Endothelial cell of umbilical vein (primary cell): ENCODE data around the gene PRKD2. TPM values are rescaled to one million over a fixed set of nuclear protein-coding genes. Genes with fewer than 3 reads are reported as not detected.

ENCODE experiments used
- BruUV-seq: library from RNA; stranded (reverse); fragments of 400-500 nt; replicated peaks from 2 replicates; lab custom pipeline; 2021; lab: Mats Ljungman, UMichigan
- CTCF ChIA-PET: fragments of 300-600, 350-600 bp; sonication (Branson Sonifier 250); formaldehyde crosslinking; loops from one replicate; lab custom pipeline; 2021; ENCODE audit warnings: antibody characterized with exemption, inconsistent platforms; lab: Charles Lee
- POLR2A ChIA-PET: fragments of 300-600, 350-600 bp; sonication (Branson Sonifier 250); formaldehyde crosslinking; loops from one replicate; lab custom pipeline; 2021; ENCODE audit warnings: antibody characterized with exemption, inconsistent platforms; lab: Charles Lee
- DNase-seq: peaks from one replicate; pipeline ENCODE4 v3.0.0-alpha.2; 2011; ENCODE audit warnings: low read depth, low spot score
- FAIRE-seq: peaks from 2 replicates; lab custom pipeline; 2011; peaks lifted over from hg19 to GRCh38; lab: Jason Lieb, UNC
- H2AFZ ChIP-seq: 2 replicates; pipeline ENCODE4 v1.6.0; 2012; ENCODE audit warnings: low read depth, low read length, control low read depth, inconsistent platforms
- H3K27ac ChIP-seq: 2 replicates; pipeline ENCODE4 v1.5.1; 2011; ENCODE audit warnings: low read depth, mild to moderate bottlenecking, control low read depth, low read length, moderate library complexity; ENCODE audit not compliant: insufficient read depth
- H3K27me3 ChIP-seq, 2 experiments: 2 replicates each; pipeline versions ENCODE4 v1.6.0 to v1.6.1; 2011; ENCODE audit warnings: low read length in 2 of 2, mixed read lengths in 1 of 2; ENCODE audit not compliant: control insufficient read depth in 2 of 2, insufficient read depth in 2 of 2
- H3K36me3 ChIP-seq, 2 experiments: 2 replicates in 1 of 2; 3 replicates in 1 of 2; pipeline ENCODE4 v1.5.1; 2011; ENCODE audit warnings: low read length in 2 of 2, mild to moderate bottlenecking in 1 of 2, moderate library complexity in 1 of 2; ENCODE audit not compliant: control insufficient read depth in 2 of 2, insufficient read depth in 2 of 2; ENCODE audit errors: extremely low read depth in 1 of 2
- H3K4me1 ChIP-seq: 3 replicates; pipeline ENCODE4 v1.5.1; 2011; ENCODE audit warnings: mild to moderate bottlenecking, low read length; ENCODE audit not compliant: control insufficient read depth, insufficient read depth; ENCODE audit errors: extremely low read depth
- H3K4me2 ChIP-seq: 2 replicates; pipeline ENCODE4 v1.6.1; 2011; ENCODE audit warnings: low read length, control low read depth, mixed read lengths; ENCODE audit not compliant: insufficient read depth
- H3K4me3 ChIP-seq, 3 experiments: fragments of 200-600 bp in 1 of 3; sonication (generic), shearing (Covaris generic) in 1 of 3; replicated peaks in 1 of 3; 2 replicates each; pipeline ENCODE4 v1.5.1; 2011 to 2016; ENCODE audit warnings: control low read depth in 3 of 3, low read length in 3 of 3, mild to moderate bottlenecking in 2 of 3, inconsistent platforms in 1 of 3, low read depth in 1 of 3, moderate library complexity in 1 of 3; ENCODE audit not compliant: insufficient read depth in 1 of 3
- H3K79me2 ChIP-seq: 2 replicates; pipeline ENCODE4 v1.6.0; 2012; ENCODE audit warnings: low read length, inconsistent platforms; ENCODE audit not compliant: control insufficient read depth, insufficient read depth
- H3K9ac ChIP-seq: replicated peaks from 2 replicates; pipeline ENCODE3; 2011; ENCODE audit warnings: low read length, control low read depth; ENCODE audit not compliant: insufficient read depth; ENCODE audit errors: extremely low read depth
- H3K9me1 ChIP-seq: replicated peaks from 3 replicates; pipeline ENCODE4 v1.6.0; 2011; ENCODE audit warnings: mild to moderate bottlenecking, low read length; ENCODE audit not compliant: control insufficient read depth, insufficient read depth; ENCODE audit errors: extremely low read depth
- H3K9me3 ChIP-seq: replicated peaks from 2 replicates; pipeline ENCODE4 v1.5.1; 2012; ENCODE audit warnings: low read length, inconsistent platforms; ENCODE audit not compliant: control insufficient read depth, insufficient read depth
- H4K20me1 ChIP-seq: replicated peaks from 2 replicates; pipeline ENCODE3; 2011; ENCODE audit warnings: mild to moderate bottlenecking, low read length; ENCODE audit not compliant: control insufficient read depth, insufficient read depth; ENCODE audit errors: extremely low read depth
- MYC ChIP-seq: IDR thresholded peaks from one replicate; pipeline ENCODE4 v1.6.1; 2011; ENCODE audit warnings: mild to moderate bottlenecking, low read depth, low read length
- POLR2AphosphoS5 ChIP-seq: IDR thresholded peaks from 2 replicates; pipeline ENCODE4 v1.6.1; 2012; ENCODE audit warnings: low read depth, mild to moderate bottlenecking, control low read depth, low read length, moderate library complexity; ENCODE audit not compliant: insufficient read depth
- dilution Hi-C: fragments of 300-500 bp; cut with MboI; formaldehyde crosslinking; loops from one replicate; pipeline ENCODE4 v1.15.0; 2019; ENCODE audit warnings: low sequenced_read_pairs; ENCODE audit not compliant: extremely low pct_ligation_motif_present
- intact Hi-C: fragments of 100-400 bp; cut with micrococcal nuclease; formaldehyde crosslinking; loops from one replicate; pipeline ENCODE4 v1.10.0; 2022
- polyA plus RNA-seq, 4 experiments: library from polyadenylated mRNA; depleted of rRNA in 3 of 4; stranded (reverse) in 3 of 4; unstranded in 1 of 4; fragments of >200 nt; gene quantifications; 2 replicates each; pipeline versions ENCODE4 v1.2.1 to v1.2.3, GENCODE V29; 2011 to 2012; ENCODE audit warnings: missing spikeins in 1 of 4
- total RNA-seq: library from RNA; stranded (reverse); gene quantifications from 2 replicates; pipeline ENCODE4 v1.2.3, GENCODE V29; 2021

PRKD2 gene
- total and polyA plus RNA-seq, 2 donors (not counting 3 experiments of a cell fraction or from before 2014, with no cell fraction given), result 40.4 to 94.9 TPM

DNA sequence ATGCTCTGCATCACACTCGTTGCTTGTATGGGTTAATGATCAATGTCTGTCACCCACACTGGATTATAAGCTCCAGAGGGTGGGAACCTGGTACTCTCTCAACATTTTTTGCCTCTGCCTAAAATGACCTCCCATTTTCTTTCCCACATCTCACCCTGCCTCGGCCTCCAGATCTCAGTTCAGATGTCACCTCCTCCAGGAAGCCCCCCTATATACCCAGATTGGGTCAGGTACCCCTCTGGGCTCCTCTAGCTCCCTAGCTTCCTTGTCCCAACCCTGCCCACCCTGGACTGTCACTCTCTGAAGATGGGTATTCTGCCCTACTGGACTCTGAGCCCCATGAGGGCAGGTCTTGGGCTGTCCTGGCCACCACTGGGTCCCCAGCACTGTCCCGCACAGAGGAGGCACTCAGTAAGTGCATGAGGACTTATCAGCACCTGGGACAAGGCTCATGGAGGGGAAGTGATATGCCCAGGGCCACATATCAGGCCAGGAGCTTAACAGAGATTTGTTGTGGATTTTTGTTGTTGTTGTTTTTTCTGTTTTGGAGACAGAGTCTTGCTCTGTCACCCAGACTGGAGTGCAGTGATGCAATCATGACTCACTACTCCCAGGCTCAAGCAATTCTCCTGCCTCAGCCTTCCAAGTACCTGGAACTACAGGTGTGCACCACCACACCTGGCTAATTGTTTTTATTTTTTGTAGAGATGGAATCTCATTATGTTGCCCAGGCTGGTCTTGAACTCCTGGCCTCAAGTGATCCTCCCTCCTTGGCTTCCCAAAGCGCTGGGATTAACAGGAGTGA lies 23.8 kb downstream of the PRKD2 start:
- Histone ChIP-seq H2AFZ (no peak overlapping the region), H3K27me3 (no peaks in the 10 kb centered on the region), H3K4me3 (no peak overlapping the region), H3K9me3 (no peaks in the 10 kb centered on the region), H3K79me2 (no peaks in the 10 kb centered on the region), H3K4me2 (no peak overlapping the region), H3K27ac (no peak overlapping the region), H3K36me3 (peaks cover 25 to 69% of the 10 kb centered on the region in 2 experiments), H3K9me1 (no peaks in the 10 kb centered on the region), H3K9ac (no peak overlapping the region), H3K4me1 (no peaks in the 10 kb centered on the region), H4K20me1 (no peaks in the 10 kb centered on the region)
- FAIRE-seq (no peak), DNase-seq (no peak)
- ChIA-PET POLR2A (no interaction called here), CTCF (no interaction called here)
- intact Hi-C loops, result no loop called here
- no peak for TF ChIP-seq POLR2AphosphoS5
- no TSS peak for BruUV-seq
- dilution Hi-C loops, result no loop called here

DNA sequence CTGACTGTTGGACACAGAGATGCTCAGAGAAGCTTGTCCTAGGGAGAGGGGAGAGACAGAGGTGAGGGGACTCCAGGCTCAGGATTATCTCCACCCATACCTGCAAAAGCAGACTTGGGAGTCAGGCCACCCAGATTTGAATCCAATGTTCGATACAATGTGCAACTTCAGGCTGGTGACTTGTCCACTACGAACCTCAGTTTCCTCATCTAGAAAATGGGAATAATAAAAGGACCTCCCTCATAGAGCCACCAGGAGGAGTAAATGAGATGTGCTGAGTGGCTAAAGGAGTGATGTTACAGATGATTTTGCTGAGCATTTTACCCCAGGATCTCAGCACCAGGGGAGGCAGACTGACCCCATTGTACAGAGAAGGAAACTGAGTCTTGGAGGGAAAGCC lies 25.0 kb downstream of the PRKD2 start:
- Histone ChIP-seq H3K27me3 (no peaks in the 10 kb centered on the region), H2AFZ (no peak overlapping the region), H3K4me1 (no peaks in the 10 kb centered on the region), H4K20me1 (no peaks in the 10 kb centered on the region), H3K4me3 (no peak overlapping the region), H3K9me3 (no peaks in the 10 kb centered on the region), H3K79me2 (no peaks in the 10 kb centered on the region), H3K9me1 (no peaks in the 10 kb centered on the region), H3K9ac (no peak overlapping the region), H3K4me2 (no peak overlapping the region), H3K27ac (no peak overlapping the region), H3K36me3 (peaks cover 27 to 74% of the 10 kb centered on the region in 2 experiments)
- POLR2A ChIA-PET, result no interaction called here
- no peak for TF ChIP-seq MYC
- intact Hi-C loops, result no loop called here
- no TSS peak for BruUV-seq
- no peak for DNase-seq
- dilution Hi-C loops, result no loop called here
- CTCF ChIA-PET, result no interaction called here
- no peak for FAIRE-seq
